ENCODE measurements around the gene LLGL2.

LLGL2 gene

GRCh38 chr17:75514919-75515495 lies 10.5 kb upstream of the LLGL2 start:
- DNase-seq (ENCODE audit: low read depth), result peak; percentile 42
- H3K4me3 ChIP-seq (ENCODE audit: low read depth, low read length), result no peak overlapping the region
- TF ChIP-seq MYC (IDR thresholded peaks at IDR 0.05; ENCODE audit: low read depth, low read length) (no peak), POLR2A (IDR thresholded peaks at IDR 0.05; ENCODE audit: extremely low read depth, insufficient read length) (no peak)
- TF ChIP-seq, protein P1, sequence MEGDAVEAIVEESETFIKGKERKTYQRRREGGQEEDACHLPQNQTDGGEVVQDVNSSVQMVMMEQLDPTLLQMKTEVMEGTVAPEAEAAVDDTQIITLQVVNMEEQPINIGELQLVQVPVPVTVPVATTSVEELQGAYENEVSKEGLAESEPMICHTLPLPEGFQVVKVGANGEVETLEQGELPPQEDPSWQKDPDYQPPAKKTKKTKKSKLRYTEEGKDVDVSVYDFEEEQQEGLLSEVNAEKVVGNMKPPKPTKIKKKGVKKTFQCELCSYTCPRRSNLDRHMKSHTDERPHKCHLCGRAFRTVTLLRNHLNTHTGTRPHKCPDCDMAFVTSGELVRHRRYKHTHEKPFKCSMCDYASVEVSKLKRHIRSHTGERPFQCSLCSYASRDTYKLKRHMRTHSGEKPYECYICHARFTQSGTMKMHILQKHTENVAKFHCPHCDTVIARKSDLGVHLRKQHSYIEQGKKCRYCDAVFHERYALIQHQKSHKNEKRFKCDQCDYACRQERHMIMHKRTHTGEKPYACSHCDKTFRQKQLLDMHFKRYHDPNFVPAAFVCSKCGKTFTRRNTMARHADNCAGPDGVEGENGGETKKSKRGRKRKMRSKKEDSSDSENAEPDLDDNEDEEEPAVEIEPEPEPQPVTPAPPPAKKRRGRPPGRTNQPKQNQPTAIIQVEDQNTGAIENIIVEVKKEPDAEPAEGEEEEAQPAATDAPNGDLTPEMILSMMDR (IDR thresholded peaks at IDR 0.05; ENCODE audit: low read depth, low read length), result no peak
- TF ChIP-seq, protein P2, sequence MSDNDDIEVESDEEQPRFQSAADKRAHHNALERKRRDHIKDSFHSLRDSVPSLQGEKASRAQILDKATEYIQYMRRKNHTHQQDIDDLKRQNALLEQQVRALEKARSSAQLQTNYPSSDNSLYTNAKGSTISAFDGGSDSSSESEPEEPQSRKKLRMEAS (IDR thresholded peaks at IDR 0.05; ENCODE audit: low read depth, low read length), result no peak

DNA sequence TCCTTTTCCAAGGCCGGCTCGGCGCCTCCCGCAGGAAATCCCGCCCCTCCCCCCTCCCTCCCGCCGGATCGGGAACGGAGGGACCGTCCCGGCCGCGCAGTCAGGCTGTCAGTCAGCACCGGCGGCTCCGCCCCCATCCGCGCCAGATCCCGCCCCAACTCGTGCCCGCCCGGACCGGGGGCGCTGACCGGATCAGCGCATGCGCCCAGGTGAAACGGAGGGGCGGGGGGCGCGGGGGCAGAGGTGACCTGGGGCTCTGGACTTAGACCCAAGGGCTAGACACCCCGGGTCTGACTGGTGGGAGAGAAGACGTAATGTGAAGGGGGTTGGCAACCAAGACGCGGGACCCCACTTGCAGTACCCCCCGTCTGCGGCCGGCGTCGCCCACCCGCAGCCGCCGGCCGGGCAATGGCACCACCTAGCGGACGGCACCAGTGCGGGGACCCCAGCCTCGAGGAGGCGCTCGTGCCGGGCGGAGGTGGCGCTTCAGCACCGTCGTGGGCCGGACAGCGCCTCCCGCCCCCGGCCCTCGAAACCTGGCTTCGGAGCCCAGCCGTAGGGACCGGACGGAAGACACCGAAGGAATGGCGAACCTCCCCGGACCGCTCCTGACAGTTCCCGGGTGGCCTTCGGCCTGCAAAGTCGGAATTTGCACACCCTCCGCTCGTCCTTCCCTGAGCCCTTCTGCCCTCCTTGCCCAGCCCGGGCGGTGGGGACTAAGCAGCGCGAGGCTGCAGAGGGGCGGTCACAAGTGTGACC lies 9.8 kb upstream of the LLGL2 start, which contains the start of gene CASKIN2:
CASKIN2 (minus strand) TSS at position 42 of the 759 bp plus-strand sequence. CDS start 1,733 bp downstream, outside the sequence.
- peak within 1 kb of the TSS; percentile 58 for H3K4me3 ChIP-seq (ENCODE audit: low read depth, low read length)
- TF ChIP-seq, protein P2 (IDR thresholded peaks at IDR 0.05; ENCODE audit: low read depth, low read length), result peak; percentile 72
- TF ChIP-seq MYC (IDR thresholded peaks at IDR 0.05; ENCODE audit: low read depth, low read length), result no peak
- TF ChIP-seq, protein P1 (IDR thresholded peaks at IDR 0.05; ENCODE audit: low read depth, low read length), result peak; percentile 94
- no peak for TF ChIP-seq POLR2A (IDR thresholded peaks at IDR 0.05; ENCODE audit: extremely low read depth, insufficient read length)
- DNase-seq (ENCODE audit: low read depth), result peak; percentile 83

- H3K4me3 ChIP-seq (ENCODE audit: low read depth, low read length), result peak within 1 kb of the TSS; percentile 59
- TF ChIP-seq, protein P1 (IDR thresholded peaks at IDR 0.05; ENCODE audit: low read depth, low read length), result no peak
- TF ChIP-seq MYC (IDR thresholded peaks at IDR 0.05; ENCODE audit: low read depth, low read length), result peak; percentile 11
- DNase-seq (ENCODE audit: low read depth), result peak; percentile 90
Observed at GRCh38 chr17:75516255-75516618, 9.3 kb upstream of the LLGL2 start, which contains the start of gene TSEN54. Gene TSEN54, plus strand, starts transcription at chr17:75516528. Its CDS starts 33 bp downstream, at chr17:75516561.

DNA sequence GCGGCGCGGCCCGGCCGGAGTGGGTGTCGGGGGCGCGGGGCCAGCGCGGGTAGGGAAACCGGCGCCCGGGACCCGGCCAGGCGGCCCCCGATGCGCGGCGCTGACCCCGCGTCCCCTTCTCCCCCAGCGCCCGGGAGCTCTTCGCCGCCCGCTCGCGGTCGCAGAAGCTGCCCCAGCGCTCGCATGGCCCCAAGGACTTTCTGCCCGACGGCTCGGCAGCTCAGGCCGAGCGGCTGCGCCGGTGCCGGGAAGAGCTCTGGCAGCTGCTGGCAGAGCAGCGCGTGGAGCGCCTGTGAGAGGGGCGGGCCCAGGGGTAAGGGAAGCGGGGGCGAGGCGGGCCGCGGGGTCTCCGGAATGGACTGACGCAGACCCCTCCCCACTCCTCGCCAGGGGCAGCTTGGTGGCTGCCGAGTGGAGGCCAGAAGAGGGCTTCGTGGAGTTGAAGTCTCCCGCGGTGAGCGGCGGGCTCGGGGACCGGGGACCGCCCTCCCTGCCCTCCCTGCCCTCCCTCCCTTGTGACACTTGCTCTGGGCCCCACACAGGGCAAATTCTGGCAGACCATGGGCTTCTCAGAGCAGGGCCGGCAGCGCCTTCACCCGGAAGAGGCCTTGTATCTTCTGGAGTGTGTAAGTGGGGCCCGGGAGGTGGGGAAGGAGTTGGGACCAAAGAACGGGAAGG lies 8.7 kb upstream of the LLGL2 start:
- DNase-seq (ENCODE audit: low read depth), result peak; percentile 60
- TF ChIP-seq, protein P1 (IDR thresholded peaks at IDR 0.05; ENCODE audit: low read depth, low read length), result no peak
- 0 out of 2 replicates have a peak, but pooled peaks have one; percentile 10 for TF ChIP-seq MYC (IDR thresholded peaks at IDR 0.05; ENCODE audit: low read depth, low read length)
- H3K4me3 ChIP-seq (ENCODE audit: low read depth, low read length), result peak overlapping the region; percentile 59

DNA sequence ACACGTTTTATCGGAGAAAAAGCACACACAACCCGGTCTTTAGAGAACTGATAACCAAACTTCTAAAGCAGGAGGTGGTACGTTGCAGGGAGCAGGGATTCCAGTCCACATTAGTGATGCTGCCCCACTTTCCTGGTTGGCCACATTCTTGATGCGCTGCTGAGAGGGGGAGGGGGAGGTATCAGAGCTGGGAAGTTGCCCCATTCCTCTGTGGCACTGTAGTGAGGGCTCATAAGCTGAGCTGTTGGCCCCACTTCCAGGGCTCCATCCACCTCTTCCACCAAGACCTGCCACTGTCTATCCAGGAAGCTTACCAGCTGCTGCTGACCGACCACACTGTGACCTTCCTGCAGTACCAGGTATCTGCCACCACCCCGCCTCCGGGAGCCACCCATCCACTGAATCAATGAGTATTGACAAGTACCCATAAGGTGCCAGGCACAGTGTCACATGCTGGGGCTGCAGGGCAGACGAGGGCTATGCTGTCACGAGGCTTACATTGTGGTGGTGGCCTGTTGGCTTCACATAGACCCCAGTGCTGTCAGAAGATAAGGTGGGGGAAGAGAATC lies 8.1 kb upstream of the LLGL2 start:
- peak overlapping the region; percentile 59 for H3K4me3 ChIP-seq (ENCODE audit: low read depth, low read length)
- DNase-seq (ENCODE audit: low read depth), result no peak
- TF ChIP-seq, protein P1 (IDR thresholded peaks at IDR 0.05; ENCODE audit: low read depth, low read length), result no peak
- no peak for TF ChIP-seq POLR2A (IDR thresholded peaks at IDR 0.05; ENCODE audit: extremely low read depth, insufficient read length)
- TF ChIP-seq, protein P2 (IDR thresholded peaks at IDR 0.05; ENCODE audit: low read depth, low read length), result no peak
- TF ChIP-seq MYC (IDR thresholded peaks at IDR 0.05; ENCODE audit: low read depth, low read length), result no peak

All from NB4 (cell line).